ENCODE data around the gene ZNF311. TPM values are rescaled to one million over a fixed set of nuclear protein-coding genes. Genes with fewer than 3 reads are reported as not detected.

ZNF311 gene
- not detected in 2 replicates for total RNA-seq (2016; rRNA removed; fragmentation: Illumina TruSeq; extraction: Trizol)
- total RNA-seq (2016; cell fraction: cytosol; rRNA removed; fragmentation: Illumina TruSeq; extraction: Trizol; ENCODE audit: low read depth) = not detected in 2 replicates
- not detected in 2 replicates for total RNA-seq (2016; cell fraction: insoluble cytoplasmic fraction; rRNA removed; fragmentation: Illumina TruSeq; extraction: Trizol)
- total RNA-seq (2016; cell fraction: membrane; rRNA removed; fragmentation: Illumina TruSeq; extraction: Trizol) = not detected in 2 replicates
- not detected in 2 replicates for total RNA-seq (2016; cell fraction: nucleus; rRNA removed; fragmentation: Illumina TruSeq; extraction: Trizol)
- not detected in 2 replicates for polyA plus RNA-seq (2011; rRNA removed)
- not detected in 2 replicates for polyA plus RNA-seq (2011; cell fraction: cytosol; rRNA removed)
- not detected in 2 replicates for polyA plus RNA-seq (2011; cell fraction: nucleus; rRNA removed)
- polyA plus RNA-seq (2012) = not detected in 2 replicates
- polyA plus RNA-seq (2016; cell fraction: cytosol; fragmentation: Illumina TruSeq; extraction: Trizol; ENCODE audit: low read depth) = not detected in 2 replicates
- polyA plus RNA-seq (2016; cell fraction: insoluble cytoplasmic fraction; fragmentation: Illumina TruSeq; extraction: Trizol; ENCODE audit: low read depth) = not detected in 2 replicates
- polyA plus RNA-seq (2016; cell fraction: membrane; fragmentation: Illumina TruSeq; extraction: Trizol; ENCODE audit: low read depth) = not detected in 2 replicates
- polyA plus RNA-seq (2016; cell fraction: nucleus; fragmentation: Illumina TruSeq; extraction: Trizol; ENCODE audit: insufficient read depth, low read depth) = not detected in 2 replicates
- 1.1 TPM in 1 of 2 replicates, not detected in the other for polyA minus RNA-seq (2011; rRNA and poly(A)+ RNA removed; ENCODE audit: low replicate concordance)
- not detected in 2 replicates for polyA minus RNA-seq (2011; cell fraction: cytosol; rRNA and poly(A)+ RNA removed)
- polyA minus RNA-seq (2011; cell fraction: nucleus; rRNA and poly(A)+ RNA removed) = not detected in 2 replicates
- not detected for Bru-seq, nascent RNA
- BruChase-seq, experiment 1, labeled RNA remaining after a 6-hour chase = percentile 9 among the genes with signal in this experiment
- not detected for BruChase-seq, experiment 2, labeled RNA remaining after a 2-hour chase
- long read RNA-seq, experiment 1 = 0 reads
- long read RNA-seq, experiment 2 = 0 reads

- 84% methylated on average over 26 of the region's 29 CpGs for WGBS (ENCODE audit: low lambda C conversion rate)
- DNase-seq (ENCODE audit: low spot score) (no peak), FAIRE-seq (no peak), ATAC-seq (no peak)
- in situ Hi-C loops (cut with HindIII; ENCODE audit: extremely low pct_ligation_motif_present, low pct_unique_long_range_greater_than_20kb) = no loop called here
- no peak within 1 kb of the TSS for H3K4me3 ChIP-seq (replicated peaks in 1 of 3; ENCODE audit: insufficient read depth in 1 of 3, low read depth in 2 of 3, low read length in 3 of 3)
- peaks cover 0 to 3% of the 10 kb centered on the region in 2 experiments; a peak in 1 of 5 replicates for H3K27me3 ChIP-seq (ENCODE audit: control insufficient read depth in 1 of 2, insufficient read depth in 2 of 2, low read length in 2 of 2)
- H4K20me1 ChIP-seq (ENCODE audit: insufficient read depth, low read length) = no peaks in the 10 kb centered on the region
- no peak within 1 kb of the TSS for H3K4me2 ChIP-seq (ENCODE audit: low read depth, low read length)
- CTCF ChIA-PET (ENCODE audit: low intra/inter-chr PET ratio, low total read pairs) = no interaction called here
- 0 out of 4 replicates have a peak, but pooled peaks of 1 of the 2 experiments have one; percentile 6 for TF ChIP-seq MAFK (conservative IDR thresholded peaks at IDR 0.05 in 1 of 2, IDR thresholded peaks at IDR 0.05 in 1 of 2; ENCODE audit: low read length in 2 of 2)
- no peak for TF ChIP-seq ZNF749 (CRISPR knock-in tag; IDR thresholded peaks at IDR 0.05; ENCODE audit: borderline replicate concordance)
- POLR2A ChIA-PET = no interaction called here
- peaks cover 21% of the 10 kb centered on the region for H3K4me1 ChIP-seq (ENCODE audit: insufficient read depth, low read length)
- H3K9me3 ChIP-seq (ENCODE audit: low read length) = no peaks in the 10 kb centered on the region
- no peaks in the 10 kb centered on the region for H3K79me2 ChIP-seq (ENCODE audit: insufficient read depth, low read length)
- H2AFZ ChIP-seq (ENCODE audit: low read length) = no peak within 1 kb of the TSS
- no peaks in the 10 kb centered on the region for H3K36me3 ChIP-seq (replicated peaks in 1 of 2; ENCODE audit: control insufficient read depth in 1 of 2, insufficient read depth in 2 of 2, low read length in 2 of 2)
- no peak within 1 kb of the TSS for H3K27ac ChIP-seq (ENCODE audit: extremely low read length, insufficient read depth, low read length)
- no TSS peak for BruUV-seq (replicated peaks)
- no peak within 1 kb of the TSS for H3K9ac ChIP-seq (ENCODE audit: insufficient read depth, low read depth, low read length)
- intact Hi-C loops (cut with micrococcal nuclease; ENCODE audit: unreplicated experiment) = no loop called here
Measured at GRCh38 chr6:29005183-29005885, at the start of gene ZNF311. Gene ZNF311 (minus strand): TSS chr6:29005315. CDS start chr6:29003954, 1,361 bp downstream.
